Activated naive CD4-positive, alpha-beta T cell treated with anti-CD3 and anti-CD28 coated beads, Interleukin-2, amount 50 U/mL, for 24 hours (primary cell): Measurements from ENCODE around the gene TBC1D14.
A peak's percentile ranks its signal among the peaks of the same experiment; 100 is the strongest.

Source experiments
- H3K27ac Mint-ChIP-seq: one replicate; pipeline ENCODE4 v1.8.0; 2021; ENCODE audit warnings: mild to moderate bottlenecking, mixed read lengths
- H3K27me3 Mint-ChIP-seq: one replicate; pipeline ENCODE4 v1.8.0; 2021; ENCODE audit warnings: mixed read lengths
- H3K36me3 Mint-ChIP-seq: one replicate; pipeline ENCODE4 v1.8.0; 2021; ENCODE audit warnings: mixed read lengths
- H3K4me1 Mint-ChIP-seq: one replicate; pipeline ENCODE4 v1.8.0; 2021; ENCODE audit warnings: mixed read lengths
- H3K4me3 Mint-ChIP-seq: one replicate; pipeline ENCODE4 v1.8.0; 2021; ENCODE audit warnings: mild to moderate bottlenecking, mixed read lengths
- H3K9me3 Mint-ChIP-seq: one replicate; pipeline ENCODE4 v1.8.0; 2021; ENCODE audit warnings: mixed read lengths

Gene TBC1D14

GRCh38 chr4:6983544-6984142, 74.0 kb downstream of the TBC1D14 start:
- peaks cover 9% of the 10 kb centered on the region for H3K36me3 Mint-ChIP-seq
- H3K27me3 Mint-ChIP-seq: no peaks in the 10 kb centered on the region
- H3K4me1 Mint-ChIP-seq: peaks cover 68% of the 10 kb centered on the region
- H3K9me3 Mint-ChIP-seq: no peaks in the 10 kb centered on the region
- no peak overlapping the region for H3K4me3 Mint-ChIP-seq
- peak overlapping the region; percentile 35 for H3K27ac Mint-ChIP-seq

- Mint-ChIP-seq H3K27me3 (no peaks in the 10 kb centered on the region), H3K36me3 (peaks cover 6% of the 10 kb centered on the region), H3K4me1 (peaks cover 73% of the 10 kb centered on the region), H3K4me3 (peak overlapping the region; percentile 93), H3K27ac (peak overlapping the region; percentile 89), H3K9me3 (no peaks in the 10 kb centered on the region)
Measured at GRCh38 chr4:6984612-6985425, 75.2 kb downstream of the TBC1D14 start.

- H3K27ac Mint-ChIP-seq: peak overlapping the region; percentile 96
- H3K4me3 Mint-ChIP-seq: peak overlapping the region; percentile 93
- peaks cover 78% of the 10 kb centered on the region for H3K4me1 Mint-ChIP-seq
- peaks cover 6% of the 10 kb centered on the region for H3K36me3 Mint-ChIP-seq
- H3K27me3 Mint-ChIP-seq: no peaks in the 10 kb centered on the region
- H3K9me3 Mint-ChIP-seq: no peaks in the 10 kb centered on the region
Measured at GRCh38 chr4:6986072-6986780, 76.6 kb downstream of the TBC1D14 start.

- peak overlapping the region; percentile 96 for H3K27ac Mint-ChIP-seq
Measured at GRCh38 chr4:6986781-6987587, 77.4 kb downstream of the TBC1D14 start.

GRCh38 chr4:6987588-6987961, 77.9 kb downstream of the TBC1D14 start:
- no peaks in the 10 kb centered on the region for H3K27me3 Mint-ChIP-seq
- peak overlapping the region; percentile 90 for H3K27ac Mint-ChIP-seq
- no peaks in the 10 kb centered on the region for H3K9me3 Mint-ChIP-seq
- no peaks in the 10 kb centered on the region for H3K36me3 Mint-ChIP-seq
- peaks cover 78% of the 10 kb centered on the region for H3K4me1 Mint-ChIP-seq
- H3K4me3 Mint-ChIP-seq: peak overlapping the region; percentile 99

More at GRCh38 chr4:6986781-6987587, 77.4 kb downstream of the TBC1D14 start:
- Mint-ChIP-seq H3K36me3 (peaks cover 2% of the 10 kb centered on the region), H3K4me1 (peaks cover 79% of the 10 kb centered on the region), H3K4me3 (peak overlapping the region; percentile 99), H3K9me3 (no peaks in the 10 kb centered on the region), H3K27me3 (no peaks in the 10 kb centered on the region)

- Mint-ChIP-seq H3K9me3 (no peaks in the 10 kb centered on the region), H3K4me1 (peaks cover 80% of the 10 kb centered on the region), H3K27ac (no peak overlapping the region), H3K4me3 (peak overlapping the region; percentile 99), H3K27me3 (no peaks in the 10 kb centered on the region), H3K36me3 (no peaks in the 10 kb centered on the region)
Measured at GRCh38 chr4:6988016-6988715, 78.5 kb downstream of the TBC1D14 start.

GRCh38 chr4:6989331-6989923, 79.8 kb downstream of the TBC1D14 start:
- no peaks in the 10 kb centered on the region for H3K36me3 Mint-ChIP-seq
- H3K9me3 Mint-ChIP-seq: no peaks in the 10 kb centered on the region
- H3K4me1 Mint-ChIP-seq: peaks cover 75% of the 10 kb centered on the region
- H3K4me3 Mint-ChIP-seq: peak overlapping the region; percentile 99
- H3K27me3 Mint-ChIP-seq: no peaks in the 10 kb centered on the region
- peak overlapping the region; percentile 68 for H3K27ac Mint-ChIP-seq

- no peak overlapping the region for H3K27ac Mint-ChIP-seq
- H3K4me3 Mint-ChIP-seq: peak overlapping the region; percentile 24
- no peaks in the 10 kb centered on the region for H3K27me3 Mint-ChIP-seq
- no peaks in the 10 kb centered on the region for H3K9me3 Mint-ChIP-seq
- H3K36me3 Mint-ChIP-seq: no peaks in the 10 kb centered on the region
- peaks cover 63% of the 10 kb centered on the region for H3K4me1 Mint-ChIP-seq
Measured at GRCh38 chr4:6990661-6991060, 81.0 kb downstream of the TBC1D14 start.

- H3K4me1 Mint-ChIP-seq: peaks cover 57% of the 10 kb centered on the region
- no peak overlapping the region for H3K4me3 Mint-ChIP-seq
- H3K36me3 Mint-ChIP-seq: no peaks in the 10 kb centered on the region
- H3K27ac Mint-ChIP-seq: no peak overlapping the region
- no peaks in the 10 kb centered on the region for H3K27me3 Mint-ChIP-seq
- no peaks in the 10 kb centered on the region for H3K9me3 Mint-ChIP-seq
Measured at GRCh38 chr4:6991249-6991648, 81.6 kb downstream of the TBC1D14 start.

- Mint-ChIP-seq H3K27ac (no peak overlapping the region), H3K27me3 (no peaks in the 10 kb centered on the region), H3K36me3 (no peaks in the 10 kb centered on the region), H3K9me3 (no peaks in the 10 kb centered on the region), H3K4me1 (peaks cover 55% of the 10 kb centered on the region), H3K4me3 (no peak overlapping the region)
Measured at GRCh38 chr4:6991771-6992557, 82.3 kb downstream of the TBC1D14 start.

- H3K27me3 Mint-ChIP-seq: no peaks in the 10 kb centered on the region
- H3K4me3 Mint-ChIP-seq: no peak overlapping the region
- peaks cover 4% of the 10 kb centered on the region for H3K36me3 Mint-ChIP-seq
- H3K9me3 Mint-ChIP-seq: no peaks in the 10 kb centered on the region
- H3K27ac Mint-ChIP-seq: no peak overlapping the region
- H3K4me1 Mint-ChIP-seq: peaks cover 49% of the 10 kb centered on the region
Measured at GRCh38 chr4:6992728-6993677, 83.4 kb downstream of the TBC1D14 start.

GRCh38 chr4:6996481-6996880, 86.9 kb downstream of the TBC1D14 start:
- Mint-ChIP-seq H3K4me3 (no peak overlapping the region), H3K27me3 (no peaks in the 10 kb centered on the region), H3K4me1 (peaks cover 36% of the 10 kb centered on the region), H3K27ac (no peak overlapping the region), H3K36me3 (peaks cover 14% of the 10 kb centered on the region), H3K9me3 (no peaks in the 10 kb centered on the region)
